DND-41 (cell line): Measurements from ENCODE around the gene SLC26A2.

Source experiments
- EZH2 ChIP-seq: IDR thresholded peaks from 3 replicates; pipeline ENCODE4 v1.6.1; 2012; ENCODE audit warnings: borderline replicate concordance, low read depth, mild to moderate bottlenecking, moderate library complexity, low read length, inconsistent platforms; ENCODE audit not compliant: severe bottlenecking
- TF ChIP-seq, protein P1 (sequence below): IDR thresholded peaks from 2 replicates; pipeline ENCODE4 v1.5.1; 2012; ENCODE audit warnings: borderline replicate concordance, low read length, moderate library complexity, mild to moderate bottlenecking; ENCODE audit not compliant: poor library complexity, severe bottlenecking; ENCODE audit errors: extremely low read depth

DNA sequence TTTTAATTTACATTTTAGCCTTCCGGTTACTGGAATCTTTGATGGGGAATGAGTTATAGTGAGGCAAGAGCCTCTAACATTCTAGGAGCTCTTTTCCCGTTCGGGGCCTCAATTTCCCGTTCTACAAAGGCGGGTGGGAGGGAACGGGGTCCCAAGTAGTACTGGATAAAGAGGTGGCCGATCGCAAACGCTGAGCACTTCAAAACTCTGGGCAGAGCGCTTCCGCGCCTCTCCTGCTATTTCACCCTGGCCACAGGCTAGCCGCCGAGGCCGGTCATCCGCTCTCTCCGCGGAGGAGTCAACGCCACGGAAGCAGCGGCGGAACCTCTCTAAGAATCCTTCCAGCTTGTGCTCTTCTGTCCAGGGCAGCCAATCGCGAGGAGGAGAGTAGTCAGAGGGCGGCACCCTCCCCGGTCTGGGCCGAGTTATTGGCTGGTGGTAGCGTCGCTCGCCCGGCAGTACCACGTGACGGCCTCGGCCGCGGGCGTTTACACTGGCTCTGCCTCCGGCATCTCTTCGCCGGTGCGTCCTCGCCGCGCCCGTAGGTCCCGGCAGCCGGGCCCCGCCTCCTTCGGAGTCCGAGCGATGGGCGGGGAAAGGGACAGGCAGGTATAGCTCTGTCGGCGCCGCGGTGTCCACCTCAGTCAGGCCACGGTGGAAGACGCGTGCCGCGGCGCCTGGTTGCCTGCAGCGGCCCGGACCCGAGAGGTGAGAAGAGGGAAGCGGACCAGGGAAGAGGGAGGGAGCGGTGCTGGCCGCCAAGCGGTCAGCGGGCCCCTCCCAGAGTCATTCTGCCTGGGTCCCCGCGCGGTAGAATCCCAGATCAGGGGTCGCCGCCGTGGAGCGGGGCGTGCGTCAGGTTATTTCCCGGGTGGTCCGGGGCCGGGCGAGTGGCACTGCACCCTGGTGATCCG is at the start of gene SLC26A2:
- TF ChIP-seq, protein P1, sequence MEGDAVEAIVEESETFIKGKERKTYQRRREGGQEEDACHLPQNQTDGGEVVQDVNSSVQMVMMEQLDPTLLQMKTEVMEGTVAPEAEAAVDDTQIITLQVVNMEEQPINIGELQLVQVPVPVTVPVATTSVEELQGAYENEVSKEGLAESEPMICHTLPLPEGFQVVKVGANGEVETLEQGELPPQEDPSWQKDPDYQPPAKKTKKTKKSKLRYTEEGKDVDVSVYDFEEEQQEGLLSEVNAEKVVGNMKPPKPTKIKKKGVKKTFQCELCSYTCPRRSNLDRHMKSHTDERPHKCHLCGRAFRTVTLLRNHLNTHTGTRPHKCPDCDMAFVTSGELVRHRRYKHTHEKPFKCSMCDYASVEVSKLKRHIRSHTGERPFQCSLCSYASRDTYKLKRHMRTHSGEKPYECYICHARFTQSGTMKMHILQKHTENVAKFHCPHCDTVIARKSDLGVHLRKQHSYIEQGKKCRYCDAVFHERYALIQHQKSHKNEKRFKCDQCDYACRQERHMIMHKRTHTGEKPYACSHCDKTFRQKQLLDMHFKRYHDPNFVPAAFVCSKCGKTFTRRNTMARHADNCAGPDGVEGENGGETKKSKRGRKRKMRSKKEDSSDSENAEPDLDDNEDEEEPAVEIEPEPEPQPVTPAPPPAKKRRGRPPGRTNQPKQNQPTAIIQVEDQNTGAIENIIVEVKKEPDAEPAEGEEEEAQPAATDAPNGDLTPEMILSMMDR, result no peak
- no peak for TF ChIP-seq EZH2
